Stimulated activated CD4-positive, alpha-beta T cell treated with anti-CD3 and anti-CD28 coated beads, TNF-alpha, amount 100 ng/mL, for 1 hour (primary cell): ENCODE data around the gene AGXT2.
"Not testable (repeated sequence)": the region's sequence is repeated elsewhere in the genome, so short reads cannot be mapped to it uniquely, and the experiment has no call there.

Experiments
- DNase-seq, 3 donors: peaks; one replicate each; pipeline ENCODE4 v3.0.0-alpha.2; 2020; ENCODE audit warnings: low read depth in 3 of 3, low spot score in 1 of 3

Gene AGXT2

GRCh38 chr5:35056686-35057085, 8.9 kb upstream of the AGXT2 start:
- no peak for DNase-seq

- DNase-seq: no peak
These were observed 5.1 kb upstream of the AGXT2 start for GRCh38 chr5:35052838-35053237.

- DNase-seq: no peak
These were observed 2.9 kb upstream of the AGXT2 start for GRCh38 chr5:35050541-35051126.

GRCh38 chr5:35048910-35049309, 1.2 kb upstream of the AGXT2 start:
- DNase-seq: no peak

- DNase-seq: no peak
These were observed 975 bp downstream of the AGXT2 start for GRCh38 chr5:35046774-35047173.

- no peak for DNase-seq
These were observed 2.5 kb downstream of the AGXT2 start for GRCh38 chr5:35045280-35045679.

- DNase-seq: no peak
These were observed 3.1 kb downstream of the AGXT2 start for GRCh38 chr5:35044649-35045048.

GRCh38 chr5:35042781-35043180, 5.0 kb downstream of the AGXT2 start:
- no peak for DNase-seq

- DNase-seq: no peak
These were observed 6.5 kb downstream of the AGXT2 start for GRCh38 chr5:35041261-35041660.

GRCh38 chr5:35038891-35039290, 8.9 kb downstream of the AGXT2 start:
- no peak for DNase-seq

GRCh38 chr5:35036536-35036935, 11.2 kb downstream of the AGXT2 start:
- DNase-seq: no peak

- DNase-seq: not testable (repeated sequence)
These were observed 11.8 kb downstream of the AGXT2 start for GRCh38 chr5:35035929-35036328.

- no peak for DNase-seq
These were observed 12.5 kb downstream of the AGXT2 start for GRCh38 chr5:35035271-35035670.

GRCh38 chr5:35032356-35032755, 15.4 kb downstream of the AGXT2 start:
- DNase-seq: no peak

GRCh38 chr5:35031276-35031675, 16.5 kb downstream of the AGXT2 start:
- no peak for DNase-seq

GRCh38 chr5:35030426-35031100, 17.2 kb downstream of the AGXT2 start:
- DNase-seq: no peak

- no peak for DNase-seq
These were observed 18.4 kb downstream of the AGXT2 start for GRCh38 chr5:35029333-35029732.

- DNase-seq: no peak
These were observed 20.8 kb downstream of the AGXT2 start for GRCh38 chr5:35026941-35027340.

GRCh38 chr5:35026280-35026840, 21.4 kb downstream of the AGXT2 start:
- DNase-seq: no peak

GRCh38 chr5:35024911-35025510, 22.7 kb downstream of the AGXT2 start:
- DNase-seq: no peak

- no peak for DNase-seq
These were observed 24.2 kb downstream of the AGXT2 start for GRCh38 chr5:35023391-35024178.
